HEK293T (cell line): ENCODE results near the gene DOCK10.

Experiments used
- ARNT ChIP-seq: fragments of 450-650 bp; IDR thresholded peaks from 2 replicates; pipeline ENCODE4 v1.6.1; 2017; ENCODE audit warnings: mild to moderate bottlenecking
- BHLHE40 ChIP-seq: fragments of 450-650 bp; IDR thresholded peaks from 2 replicates; pipeline ENCODE4 v1.6.1; 2016; ENCODE audit warnings: mild to moderate bottlenecking, moderate library complexity, borderline replicate concordance
- ELF4 ChIP-seq: fragments of 450-650 bp; IDR thresholded peaks from 2 replicates; pipeline ENCODE4 v1.6.1; 2017; ENCODE audit warnings: antibody characterized with exemption
- FOXA1 ChIP-seq: fragments of 450-650 bp; IDR thresholded peaks from 2 replicates; pipeline ENCODE4 v1.6.1; 2016; ENCODE audit warnings: mild to moderate bottlenecking
- FOXK2 ChIP-seq: fragments of 450-650 bp; IDR thresholded peaks from 2 replicates; pipeline ENCODE4 v1.6.1; 2016; ENCODE audit warnings: mild to moderate bottlenecking
- FOXM1 ChIP-seq: fragments of 450-650 bp; IDR thresholded peaks from 2 replicates; pipeline ENCODE4 v1.6.1; 2017; ENCODE audit warnings: mild to moderate bottlenecking, borderline replicate concordance
- HDGF ChIP-seq: fragments of 450-650 bp; IDR thresholded peaks from 2 replicates; pipeline ENCODE4 v1.6.1; 2017; ENCODE audit warnings: antibody characterized with exemption, borderline replicate concordance
- NFRKB ChIP-seq: fragments of 450-650 bp; IDR thresholded peaks from 2 replicates; pipeline ENCODE4 v1.6.1; 2016; ENCODE audit warnings: mild to moderate bottlenecking, moderate library complexity
- PKNOX1 ChIP-seq: fragments of 450-650 bp; IDR thresholded peaks from 2 replicates; pipeline ENCODE4 v1.6.1; 2016
- SP1 ChIP-seq: fragments of 450-650 bp; IDR thresholded peaks from 2 replicates; pipeline ENCODE4 v1.6.1; 2017
- TARDBP ChIP-seq: fragments of 450-650 bp; IDR thresholded peaks from 2 replicates; pipeline ENCODE4 v1.6.1; 2016

- no peak for TF ChIP-seq SP1
- no peak for TF ChIP-seq ELF4
- no peak for TF ChIP-seq BHLHE40
- no peak for TF ChIP-seq FOXM1
- no peak for TF ChIP-seq NFRKB
- TF ChIP-seq HDGF = no peak
- no peak for TF ChIP-seq ARNT
- TF ChIP-seq FOXK2 = no peak
- TF ChIP-seq PKNOX1 = no peak
- no peak for TF ChIP-seq FOXA1
- no peak for TF ChIP-seq TARDBP
These were observed 149.6 kb downstream of the DOCK10 start for GRCh38 chr2:224892574-224893204.
